Measurements from ENCODE around the gene JAK2.

DNA sequence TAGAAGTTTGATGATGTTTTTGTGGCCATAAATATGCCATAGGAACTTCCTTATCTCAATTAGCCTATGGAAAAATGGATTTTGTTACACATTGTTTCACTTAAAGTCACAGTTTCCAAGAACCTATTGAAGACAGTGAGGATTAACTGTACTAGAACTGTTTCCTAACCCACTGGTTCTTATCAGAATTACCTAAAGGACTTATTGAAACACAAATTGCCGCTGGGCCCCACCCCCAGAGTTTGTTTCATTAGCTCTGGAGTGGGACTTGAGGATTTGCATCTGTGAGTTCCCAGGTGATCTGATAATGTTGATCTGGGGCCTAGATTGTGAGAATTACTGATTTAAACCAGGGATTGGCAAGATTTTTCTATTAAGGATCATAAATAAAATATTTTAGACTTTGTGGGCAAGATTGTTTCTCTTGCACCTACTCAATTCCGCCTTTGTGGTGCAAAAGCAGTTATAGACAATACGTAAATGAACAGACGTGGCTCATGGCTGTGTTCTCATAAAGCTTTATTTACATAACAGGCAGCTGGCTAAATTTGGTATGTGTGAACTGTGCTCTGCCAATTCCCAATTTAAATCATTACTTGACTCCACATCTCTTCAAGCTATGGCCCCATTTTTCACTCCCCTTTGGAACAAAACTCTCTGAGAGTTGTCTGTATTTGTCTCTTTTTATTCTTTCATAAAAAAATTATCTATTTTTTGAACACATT, 9.3 kb downstream of the JAK2 start:
- TF ChIP-seq, protein P1, sequence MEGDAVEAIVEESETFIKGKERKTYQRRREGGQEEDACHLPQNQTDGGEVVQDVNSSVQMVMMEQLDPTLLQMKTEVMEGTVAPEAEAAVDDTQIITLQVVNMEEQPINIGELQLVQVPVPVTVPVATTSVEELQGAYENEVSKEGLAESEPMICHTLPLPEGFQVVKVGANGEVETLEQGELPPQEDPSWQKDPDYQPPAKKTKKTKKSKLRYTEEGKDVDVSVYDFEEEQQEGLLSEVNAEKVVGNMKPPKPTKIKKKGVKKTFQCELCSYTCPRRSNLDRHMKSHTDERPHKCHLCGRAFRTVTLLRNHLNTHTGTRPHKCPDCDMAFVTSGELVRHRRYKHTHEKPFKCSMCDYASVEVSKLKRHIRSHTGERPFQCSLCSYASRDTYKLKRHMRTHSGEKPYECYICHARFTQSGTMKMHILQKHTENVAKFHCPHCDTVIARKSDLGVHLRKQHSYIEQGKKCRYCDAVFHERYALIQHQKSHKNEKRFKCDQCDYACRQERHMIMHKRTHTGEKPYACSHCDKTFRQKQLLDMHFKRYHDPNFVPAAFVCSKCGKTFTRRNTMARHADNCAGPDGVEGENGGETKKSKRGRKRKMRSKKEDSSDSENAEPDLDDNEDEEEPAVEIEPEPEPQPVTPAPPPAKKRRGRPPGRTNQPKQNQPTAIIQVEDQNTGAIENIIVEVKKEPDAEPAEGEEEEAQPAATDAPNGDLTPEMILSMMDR (IDR thresholded peaks at IDR 0.05 in 4 of 5, conservative IDR thresholded peaks at IDR 0.05 in 1 of 5) = no peak
- TF ChIP-seq POLR2A (IDR thresholded peaks at IDR 0.05) = no peak
